Epithelial cell of proximal tubule (primary cell): ENCODE data around the gene ADIPOR2. TPM values are rescaled to one million over a fixed set of nuclear protein-coding genes. Genes with fewer than 3 reads are reported as not detected.

ENCODE experiments used
- DNase-seq: peaks from one replicate; pipeline ENCODE4 v3.0.0-alpha.2; 2011; ENCODE audit warnings: low read depth
- H3K4me3 ChIP-seq: 2 replicates; pipeline ENCODE4 v1.5.1; 2011; ENCODE audit warnings: low read depth, mild to moderate bottlenecking, low read length
- CTCF ChIP-seq: conservative IDR thresholded peaks from 2 replicates; pipeline ENCODE4 v1.5.1; 2012; ENCODE audit warnings: low read depth, mild to moderate bottlenecking, low read length
- total RNA-seq: library from RNA; depleted of rRNA; stranded (reverse); fragments of >200 nt; gene quantifications from 2 replicates; pipeline ENCODE4 v1.2.3, GENCODE V29; 2015

Gene ADIPOR2
- total RNA-seq, 1 donor from 2014 or later, result 22.8 TPM

- DNase-seq, result no peak
- H3K4me3 ChIP-seq, result peak overlapping the region; percentile 65
- no peak for TF ChIP-seq CTCF
Observed at GRCh38 chr12:1796515-1797010, 105.7 kb downstream of the ADIPOR2 start.

- TF ChIP-seq CTCF, result no peak
- peak overlapping the region; percentile 65 for H3K4me3 ChIP-seq
- DNase-seq, result no peak
Observed at GRCh38 chr12:1797011-1797901, 106.4 kb downstream of the ADIPOR2 start.

- TF ChIP-seq CTCF, result no peak
Observed at GRCh38 chr12:1797991-1798640, 107.2 kb downstream of the ADIPOR2 start.

GRCh38 chr12:1798641-1799020 lies 107.8 kb downstream of the ADIPOR2 start:
- no peak for TF ChIP-seq CTCF
- DNase-seq, result no peak
- no peak overlapping the region for H3K4me3 ChIP-seq

More at GRCh38 chr12:1797991-1798640, 107.2 kb downstream of the ADIPOR2 start:
- no peak for DNase-seq
- no peak overlapping the region for H3K4me3 ChIP-seq

- DNase-seq, result no peak
- no peak overlapping the region for H3K4me3 ChIP-seq
- no peak for TF ChIP-seq CTCF
Observed at GRCh38 chr12:1799051-1799881, 108.4 kb downstream of the ADIPOR2 start.

GRCh38 chr12:1799882-1800400 lies 109.1 kb downstream of the ADIPOR2 start:
- DNase-seq, result no peak
- no peak overlapping the region for H3K4me3 ChIP-seq
- no peak for TF ChIP-seq CTCF
